GM12878 (cell line): ENCODE data around the gene MKRN2. TPM values are rescaled to one million over a fixed set of nuclear protein-coding genes. Genes with fewer than 3 reads are reported as not detected.

Experiments
- ATAC-seq: fragments of 200-7000 bp; cut with Tn5 transposase; 3 replicates; pipeline ENCODE4 v1.9.1; 2020; ENCODE audit warnings: mild to moderate bottlenecking, moderate library complexity
- BruUV-seq: library from RNA; stranded (reverse); fragments of 400-500 nt; replicated peaks from 2 replicates; lab custom pipeline; 2021; lab: Mats Ljungman, UMichigan
- CTCF ChIA-PET: fragments of 300-600 bp; sonication (Branson Sonifier 250); formaldehyde crosslinking; extraction: SDS; loops from one replicate; lab custom pipeline; 2021; ENCODE audit warnings: inconsistent platforms; lab: Yijun Ruan, JAX
- POLR2A ChIA-PET: fragments of 350-600 bp; formaldehyde crosslinking; extraction: SDS; loops from one replicate; lab custom pipeline; 2021; ENCODE audit warnings: inconsistent platforms; lab: Charles Lee
- RAD21 ChIA-PET: fragments of 300-600 bp; sonication (Branson Sonifier 250); formaldehyde crosslinking; loops from one replicate; lab custom pipeline; 2023; ENCODE audit warnings: antibody characterized with exemption; ENCODE audit not compliant: unreplicated experiment; lab: Charles Lee
- SMC1A ChIA-PET: fragments of 300-600 bp; sonication (Branson Sonifier 250); formaldehyde crosslinking; loops from one replicate; lab custom pipeline; 2023; ENCODE audit not compliant: unreplicated experiment, uncharacterized antibody; lab: Charles Lee
- DNase-seq: peaks from one replicate; pipeline ENCODE4 v3.0.0-alpha.2; 2011; ENCODE audit warnings: low read depth, low spot score
- FAIRE-seq: peaks from 3 replicates; lab custom pipeline; 2011; peaks lifted over from hg19 to GRCh38; lab: Jason Lieb, UNC
- H2AFZ ChIP-seq: 2 replicates; pipeline ENCODE4 v1.6.0; 2011; ENCODE audit warnings: low read depth, low read length, control low read depth; ENCODE audit not compliant: control insufficient read depth
- H3K27ac ChIP-seq: 2 replicates; pipeline ENCODE4 v1.5.1; 2011; ENCODE audit warnings: control low read depth; ENCODE audit not compliant: control insufficient read depth, insufficient read depth
- H3K27me3 ChIP-seq, 2 experiments: replicated peaks in 1 of 2; 2 replicates each; pipeline versions ENCODE4 v1.6.0 to v1.6.1; 2011; ENCODE audit warnings: low read length in 1 of 2; ENCODE audit not compliant: control insufficient read depth in 2 of 2, insufficient read depth in 2 of 2
- H3K36me3 ChIP-seq, 2 experiments: 2 replicates each; pipeline ENCODE4 v1.5.1; 2011; ENCODE audit warnings: low read length in 1 of 2; ENCODE audit not compliant: control insufficient read depth in 2 of 2, insufficient read depth in 2 of 2
- H3K4me1 ChIP-seq: 2 replicates; pipeline ENCODE4 v1.6.1; 2011; ENCODE audit warnings: mild to moderate bottlenecking, low read length, moderate library complexity, mixed read lengths; ENCODE audit not compliant: control insufficient read depth, insufficient read depth
- H3K4me2 ChIP-seq: 2 replicates; pipeline ENCODE4 v1.6.0; 2011; ENCODE audit warnings: control low read depth; ENCODE audit not compliant: control insufficient read depth, insufficient read depth
- H3K4me3 ChIP-seq: fragments of 200-600 bp; sonication (generic); 2 replicates; pipeline ENCODE4 v1.5.1; 2016
- H3K79me2 ChIP-seq: 2 replicates; pipeline ENCODE4 v1.6.0; 2011; ENCODE audit warnings: low read length; ENCODE audit not compliant: control insufficient read depth, insufficient read depth
- H3K9ac ChIP-seq: 2 replicates; pipeline ENCODE4 v1.8.0; 2011; ENCODE audit warnings: low read length, control low read depth, mixed read lengths; ENCODE audit not compliant: control insufficient read depth, insufficient read depth
- H3K9me3 ChIP-seq: replicated peaks from 3 replicates; pipeline ENCODE4 v1.5.1; 2011; ENCODE audit warnings: mild to moderate bottlenecking, low read length; ENCODE audit not compliant: control insufficient read depth, insufficient read depth
- H4K20me1 ChIP-seq: 2 replicates; pipeline ENCODE4 v1.6.0; 2011; ENCODE audit not compliant: control insufficient read depth, insufficient read depth
- EGR1 ChIP-seq, 2 experiments: IDR thresholded peaks; 1 replicate in 1 of 2; 2 replicates in 1 of 2; pipeline ENCODE4 v1.6.1; 2011 to 2012; ENCODE audit warnings: low read depth in 2 of 2, low read length in 2 of 2, borderline replicate concordance in 1 of 2, mild to moderate bottlenecking in 1 of 2, moderate library complexity in 1 of 2
- FOS ChIP-seq: IDR thresholded peaks from 3 replicates; pipeline ENCODE4 v1.6.1; 2011; ENCODE audit warnings: borderline replicate concordance; ENCODE audit not compliant: insufficient read length; ENCODE audit errors: extremely low read depth
- IKZF2 ChIP-seq, 2 experiments: fragments of 450-650 bp; IDR thresholded peaks; 2 replicates each; pipeline ENCODE4 v1.6.1; 2017; ENCODE audit warnings: mild to moderate bottlenecking in 2 of 2, moderate library complexity in 2 of 2
- MTA3 ChIP-seq: IDR thresholded peaks from 2 replicates; pipeline ENCODE4 v1.6.1; 2012; ENCODE audit warnings: low read length, inconsistent platforms, borderline replicate concordance
- NFYB ChIP-seq: IDR thresholded peaks from 2 replicates; pipeline ENCODE4 v1.6.1; 2011; ENCODE audit warnings: low read depth, mild to moderate bottlenecking, low read length, improper control_type of control experiment, moderate library complexity; ENCODE audit not compliant: insufficient read depth
- SREBF1 ChIP-seq: IDR thresholded peaks from 2 replicates; pipeline ENCODE4 v1.6.1; 2012; ENCODE audit warnings: mild to moderate bottlenecking, low read length
- SREBF2 ChIP-seq: IDR thresholded peaks from 2 replicates; pipeline ENCODE4 v1.6.1; 2012; ENCODE audit warnings: mild to moderate bottlenecking, low read length
- TCF12 ChIP-seq: IDR thresholded peaks from 2 replicates; pipeline ENCODE4 v1.6.1; 2011; ENCODE audit warnings: low read depth, mild to moderate bottlenecking, low read length
- TCF7 ChIP-seq: IDR thresholded peaks from 2 replicates; pipeline ENCODE4 v1.6.1; 2014; ENCODE audit warnings: antibody characterized with exemption, borderline replicate concordance
- YBX1 ChIP-seq: fragments of 450-650 bp; IDR thresholded peaks from 2 replicates; pipeline ENCODE4 v1.6.1; 2016; ENCODE audit warnings: antibody characterized with exemption
- ZBED1 ChIP-seq: IDR thresholded peaks from 2 replicates; pipeline ENCODE4 v1.6.1; 2016; ENCODE audit warnings: borderline replicate concordance
- ZNF274 ChIP-seq: IDR thresholded peaks from one replicate; pipeline ENCODE4 v1.8.0; 2011; ENCODE audit not compliant: insufficient read length, insufficient read depth
- WGBS: methylation state at CpG from one replicate; pipeline ENCODE4 v1.1.6; 2016; ENCODE audit warnings: low lambda C conversion rate; ENCODE audit not compliant: insufficient replicate concordance, insufficient coverage; ENCODE audit errors: missing lambda C conversion rate; 5-methylcytosine and 5-hydroxymethylcytosine counted together
- in situ Hi-C: fragments of 300-500 bp; cut with MboI; formaldehyde crosslinking; loops from 9 replicates; pipeline ENCODE4 v1.14.3; 2018; ENCODE audit warnings: mixed read lengths
- intact Hi-C: fragments of 100-400 bp; cut with micrococcal nuclease; formaldehyde crosslinking; loops from one replicate; pipeline ENCODE4 v1.14.2; 2022; ENCODE audit not compliant: unreplicated experiment
- polyA plus RNA-seq, 11 experiments: library from polyadenylated mRNA; depleted of rRNA in 4 of 11; unstranded in 6 of 11; stranded (reverse) in 5 of 11; fragments of >200 nt; fragmentation: Nextera tagmentation in 4 of 11; fragmentation: Illumina TruSeq in 1 of 11; extraction: Ambion mirVana in 4 of 11; extraction: Trizol in 1 of 11; gene quantifications; 1 replicate in 1 of 11; 2 replicates in 10 of 11; pipeline versions ENCODE4 v1.2.1 to v1.2.3, GENCODE V29; 2011 to 2016; ENCODE audit warnings: inconsistent platforms in 2 of 11, missing spikeins in 2 of 11, low read depth in 1 of 11
- total RNA-seq, 4 experiments: library from RNA; depleted of rRNA in 3 of 4; stranded (reverse); fragments of >200 nt in 3 of 4; fragmentation: Illumina TruSeq in 1 of 4; extraction: Trizol in 1 of 4; gene quantifications; 2 replicates each; pipeline versions ENCODE4 v1.2.1 to v1.2.3, GENCODE V29; 2013 to 2021
- TF ChIP-seq, protein P1 (sequence below): IDR thresholded peaks from 2 replicates; pipeline ENCODE4 v1.6.1; 2012; ENCODE audit warnings: improper control_type of control experiment, low read depth, low read length; ENCODE audit not compliant: insufficient replicate concordance
- TF ChIP-seq, protein P2 (sequence below): fragments of 450-650 bp; IDR thresholded peaks from 2 replicates; pipeline ENCODE4 v1.6.1; 2018; ENCODE audit warnings: borderline replicate concordance, mild to moderate bottlenecking; ENCODE audit not compliant: partially characterized antibody
- TF ChIP-seq, protein P3 (sequence below): IDR thresholded peaks from 2 replicates; pipeline ENCODE4 v1.6.1; 2011; ENCODE audit warnings: low read depth, low read length, improper control_type of control experiment, borderline replicate concordance

The MKRN2 gene
- total and polyA plus RNA-seq, 10 of the 15 experiments (the other 5 are each of a cell fraction or from before 2014, with no cell fraction given) = 15.4 to 40.7 (median 34.4) TPM

DNA sequence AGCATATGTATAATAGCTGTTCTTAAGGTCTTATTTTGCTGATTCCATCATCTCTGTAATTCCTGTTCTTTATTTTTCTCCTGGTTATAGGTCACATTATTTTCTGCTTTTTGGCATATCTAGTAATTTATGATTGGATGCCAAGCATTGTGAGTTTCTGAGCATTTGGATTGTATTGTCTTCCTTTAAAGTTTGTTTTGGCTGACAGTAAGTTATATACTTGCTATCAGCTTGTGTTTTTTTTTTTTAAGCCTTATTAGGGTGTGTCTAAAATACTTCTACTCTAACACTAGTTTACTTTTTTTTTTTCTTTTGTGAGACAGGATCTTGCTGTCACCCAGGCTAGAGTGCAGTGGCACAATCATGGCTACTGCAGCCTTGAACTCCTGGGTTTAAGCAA is 10.1 kb downstream of the MKRN2 start (continued):
- TF ChIP-seq, protein P1, sequence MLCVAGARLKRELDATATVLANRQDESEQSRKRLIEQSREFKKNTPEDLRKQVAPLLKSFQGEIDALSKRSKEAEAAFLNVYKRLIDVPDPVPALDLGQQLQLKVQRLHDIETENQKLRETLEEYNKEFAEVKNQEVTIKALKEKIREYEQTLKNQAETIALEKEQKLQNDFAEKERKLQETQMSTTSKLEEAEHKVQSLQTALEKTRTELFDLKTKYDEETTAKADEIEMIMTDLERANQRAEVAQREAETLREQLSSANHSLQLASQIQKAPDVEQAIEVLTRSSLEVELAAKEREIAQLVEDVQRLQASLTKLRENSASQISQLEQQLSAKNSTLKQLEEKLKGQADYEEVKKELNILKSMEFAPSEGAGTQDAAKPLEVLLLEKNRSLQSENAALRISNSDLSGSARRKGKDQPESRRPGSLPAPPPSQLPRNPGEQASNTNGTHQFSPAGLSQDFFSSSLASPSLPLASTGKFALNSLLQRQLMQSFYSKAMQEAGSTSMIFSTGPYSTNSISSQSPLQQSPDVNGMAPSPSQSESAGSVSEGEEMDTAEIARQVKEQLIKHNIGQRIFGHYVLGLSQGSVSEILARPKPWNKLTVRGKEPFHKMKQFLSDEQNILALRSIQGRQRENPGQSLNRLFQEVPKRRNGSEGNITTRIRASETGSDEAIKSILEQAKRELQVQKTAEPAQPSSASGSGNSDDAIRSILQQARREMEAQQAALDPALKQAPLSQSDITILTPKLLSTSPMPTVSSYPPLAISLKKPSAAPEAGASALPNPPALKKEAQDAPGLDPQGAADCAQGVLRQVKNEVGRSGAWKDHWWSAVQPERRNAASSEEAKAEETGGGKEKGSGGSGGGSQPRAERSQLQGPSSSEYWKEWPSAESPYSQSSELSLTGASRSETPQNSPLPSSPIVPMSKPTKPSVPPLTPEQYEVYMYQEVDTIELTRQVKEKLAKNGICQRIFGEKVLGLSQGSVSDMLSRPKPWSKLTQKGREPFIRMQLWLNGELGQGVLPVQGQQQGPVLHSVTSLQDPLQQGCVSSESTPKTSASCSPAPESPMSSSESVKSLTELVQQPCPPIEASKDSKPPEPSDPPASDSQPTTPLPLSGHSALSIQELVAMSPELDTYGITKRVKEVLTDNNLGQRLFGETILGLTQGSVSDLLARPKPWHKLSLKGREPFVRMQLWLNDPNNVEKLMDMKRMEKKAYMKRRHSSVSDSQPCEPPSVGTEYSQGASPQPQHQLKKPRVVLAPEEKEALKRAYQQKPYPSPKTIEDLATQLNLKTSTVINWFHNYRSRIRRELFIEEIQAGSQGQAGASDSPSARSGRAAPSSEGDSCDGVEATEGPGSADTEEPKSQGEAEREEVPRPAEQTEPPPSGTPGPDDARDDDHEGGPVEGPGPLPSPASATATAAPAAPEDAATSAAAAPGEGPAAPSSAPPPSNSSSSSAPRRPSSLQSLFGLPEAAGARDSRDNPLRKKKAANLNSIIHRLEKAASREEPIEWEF = no peak
- TF ChIP-seq, protein P2, sequence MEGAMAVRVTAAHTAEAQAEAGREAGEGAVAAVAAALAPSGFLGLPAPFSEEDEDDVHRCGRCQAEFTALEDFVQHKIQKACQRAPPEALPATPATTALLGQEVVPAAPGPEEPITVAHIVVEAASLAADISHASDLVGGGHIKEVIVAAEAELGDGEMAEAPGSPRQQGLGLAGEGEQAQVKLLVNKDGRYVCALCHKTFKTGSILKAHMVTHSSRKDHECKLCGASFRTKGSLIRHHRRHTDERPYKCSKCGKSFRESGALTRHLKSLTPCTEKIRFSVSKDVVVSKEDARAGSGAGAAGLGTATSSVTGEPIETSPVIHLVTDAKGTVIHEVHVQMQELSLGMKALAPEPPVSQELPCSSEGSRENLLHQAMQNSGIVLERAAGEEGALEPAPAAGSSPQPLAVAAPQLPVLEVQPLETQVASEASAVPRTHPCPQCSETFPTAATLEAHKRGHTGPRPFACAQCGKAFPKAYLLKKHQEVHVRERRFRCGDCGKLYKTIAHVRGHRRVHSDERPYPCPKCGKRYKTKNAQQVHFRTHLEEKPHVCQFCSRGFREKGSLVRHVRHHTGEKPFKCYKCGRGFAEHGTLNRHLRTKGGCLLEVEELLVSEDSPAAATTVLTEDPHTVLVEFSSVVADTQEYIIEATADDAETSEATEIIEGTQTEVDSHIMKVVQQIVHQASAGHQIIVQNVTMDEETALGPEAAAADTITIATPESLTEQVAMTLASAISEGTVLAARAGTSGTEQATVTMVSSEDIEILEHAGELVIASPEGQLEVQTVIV = no peak
- no peak for TF ChIP-seq ZBED1

DNA sequence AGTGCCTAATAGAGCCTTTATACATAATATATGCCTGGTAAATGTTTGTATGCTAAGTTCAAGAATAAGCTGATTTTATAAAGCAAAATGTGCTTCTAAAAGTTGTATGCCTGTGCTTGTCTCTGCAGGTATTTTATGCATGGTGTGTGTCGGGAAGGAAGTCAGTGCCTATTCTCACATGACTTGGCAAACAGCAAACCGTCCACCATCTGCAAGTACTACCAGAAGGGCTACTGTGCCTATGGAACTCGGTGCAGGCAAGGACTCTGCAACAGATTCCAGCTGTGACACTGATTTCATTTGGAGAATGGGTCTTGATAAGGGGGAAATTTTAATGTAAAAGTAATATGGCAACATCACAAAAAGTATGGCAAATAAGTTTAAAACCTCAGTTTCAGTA is 11.9 kb downstream of the MKRN2 start:
- Histone ChIP-seq H3K9ac (no peak overlapping the region), H3K9me3 (peaks cover 13% of the 10 kb centered on the region; the same call in 2 of the 3 replicates), H3K27me3 (no peaks in the 10 kb centered on the region), H3K27ac (no peak overlapping the region), H3K4me2 (no peak overlapping the region), H3K4me1 (peaks cover 6% of the 10 kb centered on the region; the same call in 1 of the 2 replicates), H4K20me1 (no peaks in the 10 kb centered on the region), H3K36me3 (peaks cover 11 to 20% of the 10 kb centered on the region in 2 experiments), H2AFZ (no peak overlapping the region), H3K79me2 (peaks cover 41% of the 10 kb centered on the region), H3K4me3 (no peak overlapping the region)
- intact Hi-C loops = no loop called here
- in situ Hi-C loops = no loop called here
- no peak for FAIRE-seq
- DNase-seq = no peak
- ChIA-PET RAD21 (interaction anchor here (1.0 kb wide), 1 partner anchor 91 kb away, joined by 3 read pairs; no protein-coding TSS in a partner anchor), POLR2A (interaction anchor here (0.6 kb wide), 1 partner anchor 929 kb away, joined by 4 read pairs; no protein-coding TSS in a partner anchor), SMC1A (no interaction called here), CTCF (interaction anchor here (0.8 kb wide), 1 partner anchor 19 kb away, joined by 3 read pairs; no protein-coding TSS in a partner anchor)
- 96% methylated on average over 3 of the region's 3 CpGs for WGBS
- ATAC-seq = no peak
- no TSS peak for BruUV-seq
- no peak for TF ChIP-seq TCF7
- no peak for TF ChIP-seq SREBF2
- TF ChIP-seq MTA3 = no peak
- TF ChIP-seq IKZF2 (IDR thresholded peaks at IDR 0.05) = no peak
- no peak for TF ChIP-seq EGR1 (IDR thresholded peaks at IDR 0.05; ENCODE audit: borderline replicate concordance in 1 of 2, low read depth in 2 of 2, low read length in 2 of 2)
- TF ChIP-seq, protein P3, sequence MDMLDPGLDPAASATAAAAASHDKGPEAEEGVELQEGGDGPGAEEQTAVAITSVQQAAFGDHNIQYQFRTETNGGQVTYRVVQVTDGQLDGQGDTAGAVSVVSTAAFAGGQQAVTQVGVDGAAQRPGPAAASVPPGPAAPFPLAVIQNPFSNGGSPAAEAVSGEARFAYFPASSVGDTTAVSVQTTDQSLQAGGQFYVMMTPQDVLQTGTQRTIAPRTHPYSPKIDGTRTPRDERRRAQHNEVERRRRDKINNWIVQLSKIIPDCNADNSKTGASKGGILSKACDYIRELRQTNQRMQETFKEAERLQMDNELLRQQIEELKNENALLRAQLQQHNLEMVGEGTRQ = no peak
- no peak for TF ChIP-seq ZNF274
- TF ChIP-seq YBX1 = no peak
- no peak for TF ChIP-seq FOS
- TF ChIP-seq NFYB = no peak
- no peak for TF ChIP-seq SREBF1
- no peak for TF ChIP-seq TCF12
